OCI-LY3 (cell line): Measurements from ENCODE around the gene OTULINL.

Experiments used
- H2AFZ ChIP-seq: fragments of 200-600, 300-600 bp; shearing (Covaris generic); 2 replicates; pipeline ENCODE4 v1.6.0; 2014; ENCODE audit warnings: antibody characterized with exemption, low read depth, low read length
- H3K27ac ChIP-seq: fragments of 200-600, 300-600 bp; sonication (generic); 2 replicates; pipeline ENCODE4 v1.5.1; 2014; ENCODE audit warnings: mild to moderate bottlenecking, low read length, moderate library complexity, mixed read lengths
- H3K27me3 ChIP-seq: fragments of 200-600, 300-600 bp; sonication (generic); 2 replicates; pipeline ENCODE4 v1.6.1; 2014; ENCODE audit warnings: low read depth, low read length, mixed read lengths
- H3K36me3 ChIP-seq: fragments of 200-600, 300-600 bp; sonication (generic); replicated peaks from 2 replicates; pipeline ENCODE3; 2014; ENCODE audit warnings: low read depth, low read length, mixed read lengths
- H3K4me1 ChIP-seq: fragments of 300-600, 200-600 bp; sonication (generic); 2 replicates; pipeline ENCODE4 v1.6.1; 2014; ENCODE audit warnings: low read length, mixed read lengths
- H3K4me2 ChIP-seq: fragments of 200-600, 300-600 bp; sonication (generic); 2 replicates; pipeline ENCODE4 v1.6.1; 2014; ENCODE audit warnings: low read length, mixed read lengths
- H3K4me3 ChIP-seq: fragments of 300-600, 200-600 bp; sonication (generic); 2 replicates; pipeline ENCODE4 v1.5.1; 2014; ENCODE audit warnings: antibody characterized with exemption, mild to moderate bottlenecking, low read length, moderate library complexity
- H3K79me2 ChIP-seq: fragments of 300-600, 200-600 bp; shearing (Covaris generic); 2 replicates; pipeline ENCODE4 v1.6.1; 2014; ENCODE audit warnings: mild to moderate bottlenecking, low read length, mixed read lengths
- H3K9ac ChIP-seq: fragments of 300-600, 200-600 bp; shearing (Covaris generic); 2 replicates; pipeline ENCODE4 v1.6.0; 2014; ENCODE audit warnings: mild to moderate bottlenecking, low read length, moderate library complexity
- H3K9me3 ChIP-seq: fragments of 200-600, 300-600 bp; shearing (Covaris generic); 2 replicates; pipeline ENCODE4 v1.6.1; 2014; ENCODE audit warnings: low read length, mixed read lengths; ENCODE audit not compliant: insufficient read depth
- H4K20me1 ChIP-seq: fragments of 200-600, 300-600 bp; sonication (generic); 2 replicates; pipeline ENCODE4 v1.6.1; 2016; ENCODE audit warnings: low read length, mixed read lengths; ENCODE audit not compliant: insufficient read depth
- EZH2phosphoT487 ChIP-seq: fragments of 200-600 bp; shearing (Covaris generic); IDR thresholded peaks from 2 replicates; pipeline ENCODE4 v1.6.1; 2018; ENCODE audit warnings: antibody characterized with exemption, mixed run types, low read depth
- TF ChIP-seq, protein P1 (sequence below): fragments of 200-600, 300-600 bp; sonication (generic); IDR thresholded peaks from 2 replicates; pipeline ENCODE4 v1.5.1; 2014; ENCODE audit warnings: antibody characterized with exemption, low read length, low read depth

The OTULINL gene

GRCh38 chr5:14584848-14585247 lies 3.3 kb downstream of the OTULINL start:
- Histone ChIP-seq H4K20me1 (no peaks in the 10 kb centered on the region), H3K36me3 (peaks cover 17% of the 10 kb centered on the region), H3K27me3 (no peaks in the 10 kb centered on the region), H3K9ac (no peak overlapping the region), H3K4me2 (no peak overlapping the region), H3K9me3 (0 out of 2 replicates have a peak, but pooled peaks cover 5% of the 10 kb centered on the region), H3K4me1 (peaks cover 25% of the 10 kb centered on the region), H3K4me3 (no peak overlapping the region), H2AFZ (no peak overlapping the region), H3K79me2 (peaks cover 21% of the 10 kb centered on the region), H3K27ac (no peak overlapping the region)
- TF ChIP-seq, protein P1, sequence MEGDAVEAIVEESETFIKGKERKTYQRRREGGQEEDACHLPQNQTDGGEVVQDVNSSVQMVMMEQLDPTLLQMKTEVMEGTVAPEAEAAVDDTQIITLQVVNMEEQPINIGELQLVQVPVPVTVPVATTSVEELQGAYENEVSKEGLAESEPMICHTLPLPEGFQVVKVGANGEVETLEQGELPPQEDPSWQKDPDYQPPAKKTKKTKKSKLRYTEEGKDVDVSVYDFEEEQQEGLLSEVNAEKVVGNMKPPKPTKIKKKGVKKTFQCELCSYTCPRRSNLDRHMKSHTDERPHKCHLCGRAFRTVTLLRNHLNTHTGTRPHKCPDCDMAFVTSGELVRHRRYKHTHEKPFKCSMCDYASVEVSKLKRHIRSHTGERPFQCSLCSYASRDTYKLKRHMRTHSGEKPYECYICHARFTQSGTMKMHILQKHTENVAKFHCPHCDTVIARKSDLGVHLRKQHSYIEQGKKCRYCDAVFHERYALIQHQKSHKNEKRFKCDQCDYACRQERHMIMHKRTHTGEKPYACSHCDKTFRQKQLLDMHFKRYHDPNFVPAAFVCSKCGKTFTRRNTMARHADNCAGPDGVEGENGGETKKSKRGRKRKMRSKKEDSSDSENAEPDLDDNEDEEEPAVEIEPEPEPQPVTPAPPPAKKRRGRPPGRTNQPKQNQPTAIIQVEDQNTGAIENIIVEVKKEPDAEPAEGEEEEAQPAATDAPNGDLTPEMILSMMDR: no peak
- no peak for TF ChIP-seq EZH2phosphoT487

- Histone ChIP-seq H3K9me3 (0 out of 2 replicates have a peak, but pooled peaks cover 5% of the 10 kb centered on the region), H3K27me3 (no peaks in the 10 kb centered on the region), H3K4me1 (peaks cover 46% of the 10 kb centered on the region), H3K4me3 (no peak overlapping the region), H3K79me2 (peaks cover 31% of the 10 kb centered on the region), H3K9ac (no peak overlapping the region), H2AFZ (no peak overlapping the region), H3K27ac (no peak overlapping the region), H4K20me1 (no peaks in the 10 kb centered on the region), H3K36me3 (peaks cover 17% of the 10 kb centered on the region), H3K4me2 (no peak overlapping the region)
- TF ChIP-seq, protein P1: no peak
- no peak for TF ChIP-seq EZH2phosphoT487
These were observed 5.6 kb downstream of the OTULINL start for GRCh38 chr5:14587150-14587549.

- 0 out of 2 replicates have a peak, but pooled peaks cover 5% of the 10 kb centered on the region for H3K9me3 ChIP-seq
- H3K27me3 ChIP-seq: no peaks in the 10 kb centered on the region
- H3K27ac ChIP-seq: peak overlapping the region; percentile 66
- peak overlapping the region; percentile 40 for H3K4me2 ChIP-seq
- H3K4me3 ChIP-seq: no peak overlapping the region
- H3K9ac ChIP-seq: no peak overlapping the region
- peaks cover 34% of the 10 kb centered on the region for H3K79me2 ChIP-seq
- no peak for TF ChIP-seq EZH2phosphoT487
- TF ChIP-seq, protein P1: no peak
- no peak overlapping the region for H2AFZ ChIP-seq
- peaks cover 51% of the 10 kb centered on the region for H3K4me1 ChIP-seq
- peaks cover 17% of the 10 kb centered on the region for H3K36me3 ChIP-seq
- H4K20me1 ChIP-seq: no peaks in the 10 kb centered on the region
These were observed 6.6 kb downstream of the OTULINL start for GRCh38 chr5:14588145-14588544.

DNA sequence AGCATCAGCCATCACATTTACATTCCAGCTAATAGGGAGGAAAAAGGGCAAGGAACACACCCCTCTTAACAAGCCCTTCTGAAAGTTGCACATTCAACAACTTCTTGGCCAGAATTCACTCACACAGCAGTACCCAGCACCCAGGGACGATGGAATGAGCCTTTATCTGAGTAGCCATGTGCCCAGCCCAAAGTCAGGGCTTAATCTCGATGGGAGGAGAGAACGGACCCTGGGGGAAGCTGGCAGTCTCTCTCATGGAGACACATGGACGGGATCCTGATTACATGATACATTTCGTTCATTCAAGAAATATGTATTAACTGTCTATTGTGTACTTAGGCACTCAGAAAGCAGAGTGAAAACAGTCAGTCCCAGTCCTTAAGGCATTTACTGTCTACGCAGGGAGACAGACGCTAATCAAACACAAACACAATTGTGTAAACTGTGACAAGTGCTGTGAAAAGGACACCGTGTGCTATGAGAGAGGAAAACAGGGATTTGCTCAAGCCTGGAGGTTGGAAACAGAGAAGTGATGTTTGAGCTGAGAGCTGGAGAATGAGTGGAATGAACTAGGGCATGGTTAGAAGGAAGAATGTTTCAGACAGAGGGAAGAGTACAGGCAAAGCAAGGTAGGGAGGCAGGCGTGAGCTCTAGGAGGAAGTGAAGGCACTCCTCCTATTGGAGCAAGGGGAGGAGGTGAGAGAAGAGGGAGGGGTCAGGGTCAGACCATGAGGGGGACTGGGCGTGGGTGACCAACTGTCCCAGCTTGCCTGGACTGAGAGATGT lies 7.4 kb downstream of the OTULINL start:
- Histone ChIP-seq H3K79me2 (peaks cover 37% of the 10 kb centered on the region), H2AFZ (no peak overlapping the region), H3K36me3 (peaks cover 17% of the 10 kb centered on the region), H3K27me3 (no peaks in the 10 kb centered on the region), H3K4me2 (peak overlapping the region; percentile 40), H3K9ac (no peak overlapping the region), H3K27ac (peak overlapping the region; percentile 66), H4K20me1 (no peaks in the 10 kb centered on the region), H3K9me3 (0 out of 2 replicates have a peak, but pooled peaks cover 5% of the 10 kb centered on the region), H3K4me3 (no peak overlapping the region), H3K4me1 (peaks cover 59% of the 10 kb centered on the region)
- TF ChIP-seq, protein P1: no peak
- TF ChIP-seq EZH2phosphoT487: no peak
